Astrocyte of the hippocampus (primary cell): ENCODE data around the gene BSPH1.
"Not testable (repeated sequence)": the region's sequence is repeated elsewhere in the genome, so short reads cannot be mapped to it uniquely, and the experiment has no call there.

Experiments used
- DNase-seq: peaks from one replicate; pipeline ENCODE4 v3.0.0; 2011; ENCODE audit warnings: low read depth, low spot score

The BSPH1 gene

DNA sequence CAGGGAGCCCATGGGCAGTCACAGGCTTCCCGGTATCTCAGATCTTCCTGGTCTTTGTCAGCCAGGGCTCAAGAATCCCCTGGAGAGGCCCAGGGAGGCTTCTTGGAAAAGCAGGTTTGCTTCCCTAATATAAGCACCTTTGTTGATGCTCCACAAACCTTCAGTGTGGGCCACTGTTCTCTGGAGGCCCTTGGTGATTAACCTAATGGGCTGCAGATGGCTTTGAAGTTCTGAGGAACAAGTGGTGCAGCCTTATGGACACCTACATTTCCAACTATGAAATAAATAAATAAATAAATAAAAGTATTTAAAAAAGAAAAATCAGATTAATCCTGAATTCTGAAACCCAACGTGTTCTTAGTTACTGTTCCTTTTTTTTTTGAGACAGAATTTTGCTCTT, at the start of gene BSPH1:
BSPH1 (minus strand) TSS at position 101 of the 400 bp plus-strand sequence; CDS start at position 12, 89 bp downstream.
- DNase-seq, result no peak

- no peak for DNase-seq
Measured at GRCh38 chr19:48036765-48037164, 44.8 kb upstream of the BSPH1 start.

GRCh38 chr19:48033604-48034003, 41.6 kb upstream of the BSPH1 start:
- no peak for DNase-seq

DNA sequence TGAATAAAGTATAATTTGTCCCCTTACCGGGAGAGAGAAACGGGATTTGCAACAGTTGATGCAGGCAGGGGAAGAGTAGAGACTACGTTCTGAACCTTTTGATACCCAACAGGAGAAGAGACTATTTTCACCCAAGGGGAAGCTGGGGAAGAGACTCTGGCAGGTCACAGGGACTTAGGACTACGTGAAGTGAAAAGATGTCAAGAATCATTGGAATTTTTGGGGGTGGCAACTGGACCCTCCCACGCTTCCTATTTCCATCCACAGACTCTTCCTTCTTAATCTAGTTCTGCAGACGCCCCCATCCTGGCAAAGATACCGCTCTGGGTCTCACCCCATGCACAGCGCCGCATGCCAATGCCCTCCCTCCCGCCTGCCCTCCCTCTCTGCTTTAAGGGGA, 38.1 kb upstream of the BSPH1 start:
- no peak for DNase-seq

GRCh38 chr19:48029431-48029830, 37.5 kb upstream of the BSPH1 start:
- no peak for DNase-seq

GRCh38 chr19:48025480-48025879, 33.5 kb upstream of the BSPH1 start:
- no peak for DNase-seq

GRCh38 chr19:48023518-48023917, 31.5 kb upstream of the BSPH1 start:
- DNase-seq, result no peak

- DNase-seq, result no peak
Measured at GRCh38 chr19:48023011-48023410, 31.0 kb upstream of the BSPH1 start.

GRCh38 chr19:48020686-48021085, 28.7 kb upstream of the BSPH1 start:
- DNase-seq, result no peak

GRCh38 chr19:48010932-48011758, 19.2 kb upstream of the BSPH1 start:
- no peak for DNase-seq

GRCh38 chr19:48006762-48007161, 14.8 kb upstream of the BSPH1 start:
- DNase-seq, result no peak

DNA sequence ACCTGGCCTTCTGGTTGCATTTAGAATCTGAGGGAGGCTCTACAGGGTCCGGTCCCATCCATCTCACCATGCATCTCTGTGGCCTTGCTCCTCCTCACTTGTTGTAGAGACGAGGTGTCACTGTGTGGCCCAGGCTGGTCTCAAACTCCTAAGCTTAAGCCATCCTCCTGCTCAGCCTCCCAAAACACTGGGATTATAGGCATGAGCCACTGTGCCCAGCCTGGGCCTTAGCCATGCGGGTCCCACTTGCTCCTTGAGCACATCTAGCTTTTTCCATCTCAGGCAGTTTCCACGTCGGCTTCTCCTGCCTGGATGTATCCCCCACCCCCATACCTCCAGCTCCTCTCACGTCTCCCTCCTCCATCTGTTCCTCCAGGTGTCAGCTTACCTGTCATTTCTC, 12.3 kb upstream of the BSPH1 start:
- no peak for DNase-seq

DNA sequence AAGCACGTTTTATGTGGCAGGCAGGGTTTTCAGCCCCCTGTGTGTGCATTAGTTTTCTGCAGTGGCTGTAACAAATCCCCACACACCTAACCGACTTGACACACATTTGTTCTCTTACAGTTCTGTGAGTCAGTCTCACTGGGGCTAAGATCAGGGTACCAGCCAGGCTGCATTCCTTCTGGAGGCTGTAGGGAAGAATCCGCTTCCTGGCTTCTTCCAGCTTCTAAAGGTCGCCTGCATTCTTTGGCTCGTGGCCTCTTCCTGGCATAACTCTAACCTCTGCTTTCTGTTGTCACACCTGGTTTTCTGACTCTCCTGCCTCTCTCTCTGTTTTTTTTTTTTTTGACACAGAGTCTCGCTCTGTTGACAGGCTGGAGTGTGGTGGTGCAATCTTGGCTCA, 8.9 kb upstream of the BSPH1 start:
- DNase-seq, result no peak

DNA sequence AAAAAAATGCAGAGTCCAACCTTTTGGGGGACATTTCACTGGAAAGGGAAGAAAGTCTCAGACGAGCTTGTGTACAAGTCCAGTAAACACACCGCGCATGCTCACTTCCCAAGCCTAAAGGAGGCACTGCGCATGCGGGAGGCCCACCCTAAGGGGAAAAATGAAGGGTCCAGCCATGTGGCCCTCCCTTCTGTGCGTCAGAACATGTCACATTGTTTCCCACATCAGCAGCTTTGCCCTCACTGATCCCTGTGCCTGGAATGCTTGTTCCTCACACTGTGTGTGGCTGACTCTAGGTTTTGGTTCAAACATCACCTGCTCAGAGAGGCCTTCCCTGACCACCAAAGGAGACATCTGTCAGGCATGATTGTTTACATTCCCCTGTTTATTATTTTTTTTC, 6.8 kb upstream of the BSPH1 start:
- DNase-seq, result no peak

DNA sequence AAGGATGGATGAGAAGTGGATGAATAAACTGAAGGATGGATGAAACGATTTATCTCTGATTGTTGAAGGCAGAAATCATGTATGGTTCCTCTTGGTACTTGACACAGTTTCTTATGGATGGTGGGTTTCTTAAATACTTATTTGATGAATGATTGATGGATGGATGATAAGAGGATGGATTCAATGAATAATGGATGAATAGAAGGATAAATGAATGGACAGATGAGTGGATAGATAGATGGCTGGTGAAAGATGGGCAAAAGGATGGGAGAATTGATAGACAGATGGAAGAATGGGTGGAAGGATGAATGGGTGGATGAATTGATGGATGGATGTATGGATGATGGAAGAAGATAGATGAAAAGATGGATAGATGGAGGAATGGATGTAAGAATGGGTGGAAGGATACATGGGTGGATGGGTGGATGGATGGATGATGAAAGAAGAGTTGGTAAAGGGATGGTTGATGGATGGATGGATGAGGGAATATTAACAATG, 4.3 kb upstream of the BSPH1 start:
- DNase-seq, result no peak

- no peak for DNase-seq
Measured at GRCh38 chr19:47994209-47994802, 2.3 kb upstream of the BSPH1 start, which contains the start of gene ELSPBP1. ELSPBP1 (plus strand) TSS chr19:47994632; CDS start chr19:48008668, 14,036 bp downstream.

GRCh38 chr19:47991191-47991808, 670 bp downstream of the BSPH1 start:
- no peak for DNase-seq

- no peak for DNase-seq
Measured at GRCh38 chr19:47973529-47973928, 18.4 kb downstream of the BSPH1 start.

GRCh38 chr19:47955936-47956335, 36.0 kb downstream of the BSPH1 start:
- not testable (repeated sequence) for DNase-seq

- not testable (repeated sequence) for DNase-seq
Measured at GRCh38 chr19:47952132-47952531, 39.8 kb downstream of the BSPH1 start.

GRCh38 chr19:47949852-47950521, 42.0 kb downstream of the BSPH1 start:
- DNase-seq, result not testable (repeated sequence)

DNA sequence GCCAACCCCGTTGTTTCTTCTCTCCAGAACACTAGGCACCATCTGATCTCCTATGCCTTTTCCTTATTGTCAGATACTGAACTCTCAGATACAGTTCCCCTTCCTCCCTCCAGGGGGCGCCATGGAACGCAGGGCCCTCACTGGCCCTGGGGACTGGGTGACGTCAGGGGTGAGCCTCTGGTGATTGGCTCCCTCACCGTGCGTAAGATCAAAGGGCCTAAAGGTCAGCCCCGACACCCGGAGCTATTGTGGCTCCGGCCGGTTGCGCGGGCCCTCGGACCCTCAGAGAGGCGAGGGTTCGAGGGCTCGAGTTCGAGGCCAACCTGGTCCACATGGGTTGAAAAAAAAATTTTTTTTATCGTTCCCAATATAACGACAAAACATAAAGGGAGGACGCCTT, 63.4 kb downstream of the BSPH1 start:
- DNase-seq, result not testable (repeated sequence)
